HG02981 (cell line): Measurements from ENCODE around the gene PLB1.
"Not testable (repeated sequence)": the region's sequence is repeated elsewhere in the genome, so short reads cannot be mapped to it uniquely, and the experiment has no call there.

ENCODE experiments used
- ATAC-seq: cut with Tn5 transposase; IDR thresholded peaks from one replicate; pipeline ENCODE4 v1.9.1; 2021; ENCODE audit warnings: mild to moderate bottlenecking, moderate library complexity; ENCODE audit not compliant: unreplicated experiment

PLB1 gene

DNA sequence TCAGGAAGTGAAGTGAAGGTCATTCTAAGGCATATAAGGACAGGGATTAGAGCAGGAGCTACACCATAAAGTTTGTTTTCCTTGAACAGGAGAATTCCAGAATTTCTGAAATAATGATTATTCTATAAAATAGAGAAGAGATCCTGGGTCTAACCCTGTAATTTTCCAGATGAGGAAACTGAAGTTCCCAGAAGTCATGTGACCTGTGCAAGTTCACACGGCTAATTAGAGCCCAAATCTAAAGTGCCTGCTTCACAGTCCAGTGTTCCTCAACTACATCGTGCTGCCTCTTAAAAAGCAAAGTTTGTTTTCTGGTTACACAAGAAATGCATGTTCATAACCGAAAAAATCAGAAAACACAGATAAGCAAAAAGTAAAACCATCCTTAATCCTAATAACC is 34.9 kb downstream of the PLB1 start:
- ATAC-seq: no peak

GRCh38 chr2:28532399-28532798 is 36.5 kb downstream of the PLB1 start:
- no peak for ATAC-seq

DNA sequence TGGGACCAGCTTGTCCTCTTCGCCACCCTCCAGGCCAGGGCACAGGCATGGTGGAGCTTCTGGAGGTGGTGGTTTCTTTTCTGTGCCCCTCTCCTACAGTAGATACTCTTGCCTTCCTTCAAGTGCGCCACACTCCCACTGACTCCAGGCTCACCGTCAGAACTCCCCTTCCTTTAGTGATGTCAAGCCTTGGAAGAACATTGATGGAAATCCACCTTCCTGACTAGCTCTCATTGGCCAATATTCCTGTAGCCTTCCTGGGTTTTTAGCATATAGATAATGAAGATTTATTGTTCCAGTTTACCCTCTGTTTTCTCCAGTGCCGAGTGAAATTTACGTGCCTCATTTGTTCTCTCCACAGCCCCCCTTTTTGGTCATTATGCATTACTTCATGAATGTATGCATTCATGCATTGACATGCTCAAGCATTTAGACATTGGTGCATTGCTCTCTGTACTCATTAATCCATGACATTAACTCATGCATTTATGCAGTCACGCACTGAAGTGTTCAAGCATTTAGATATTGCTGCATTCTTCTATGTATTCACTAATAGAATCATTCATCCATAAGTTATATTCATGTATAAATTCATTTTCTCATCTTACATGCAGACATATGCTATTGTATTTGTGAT is 37.3 kb downstream of the PLB1 start:
- ATAC-seq: no peak

- no peak for ATAC-seq
Observed at GRCh38 chr2:28534817-28535216, 39.0 kb downstream of the PLB1 start.

GRCh38 chr2:28538134-28538533 is 42.3 kb downstream of the PLB1 start:
- ATAC-seq: no peak

- no peak for ATAC-seq
Observed at GRCh38 chr2:28538652-28539051, 42.8 kb downstream of the PLB1 start.

GRCh38 chr2:28539118-28539541 is 43.3 kb downstream of the PLB1 start:
- no peak for ATAC-seq

DNA sequence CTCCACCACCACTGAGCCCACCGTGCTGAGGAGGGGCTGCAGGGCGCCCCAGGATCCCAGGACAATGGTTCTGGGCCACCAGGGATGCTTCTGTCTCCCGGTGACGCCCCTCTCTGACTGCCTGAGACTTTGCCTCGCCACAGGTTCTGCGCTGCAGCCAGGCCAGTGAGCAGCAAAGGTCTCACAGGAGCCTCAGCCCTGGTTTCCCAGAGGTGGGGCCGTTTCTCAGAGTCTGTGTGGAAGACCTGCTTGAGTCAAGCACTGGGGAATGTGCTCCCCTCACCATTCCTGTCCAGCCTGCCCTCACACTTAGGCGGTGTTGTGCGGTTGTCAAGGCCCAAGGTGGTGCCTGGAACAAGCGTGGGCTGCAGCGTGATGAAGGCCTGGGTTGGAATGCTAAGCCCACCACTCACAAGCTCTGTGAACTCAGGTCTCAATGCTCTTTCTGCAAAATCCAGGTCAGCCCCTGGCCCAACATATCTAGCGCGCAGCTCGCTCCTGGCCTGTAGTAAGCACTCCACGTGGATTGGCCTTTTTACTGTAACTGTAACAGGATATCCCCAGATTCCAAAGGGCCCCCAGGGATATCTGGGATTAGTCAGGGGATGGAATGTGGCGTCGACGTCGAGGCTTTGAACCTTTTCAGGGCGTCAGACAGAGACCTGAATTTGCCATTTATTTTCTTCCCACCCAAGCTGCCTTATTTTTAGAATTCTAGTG is 47.6 kb downstream of the PLB1 start:
- ATAC-seq: no peak

DNA sequence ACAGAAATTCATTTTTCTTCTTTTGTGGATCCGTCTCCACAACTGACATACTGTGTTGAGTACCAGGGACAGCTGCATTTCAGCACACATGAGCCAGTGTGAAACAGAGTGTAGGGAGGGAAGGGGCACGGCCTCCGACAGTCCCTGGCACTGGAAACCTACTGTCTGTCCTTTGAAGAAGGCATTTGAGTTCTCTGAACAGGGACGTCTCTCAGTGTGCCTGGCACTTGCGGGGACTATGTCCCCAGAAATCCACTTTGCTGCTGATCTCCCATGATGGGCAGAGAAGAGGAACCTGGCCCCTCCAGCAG is 48.1 kb downstream of the PLB1 start:
- ATAC-seq: no peak

GRCh38 chr2:28544405-28544921 is 48.6 kb downstream of the PLB1 start:
- no peak for ATAC-seq

DNA sequence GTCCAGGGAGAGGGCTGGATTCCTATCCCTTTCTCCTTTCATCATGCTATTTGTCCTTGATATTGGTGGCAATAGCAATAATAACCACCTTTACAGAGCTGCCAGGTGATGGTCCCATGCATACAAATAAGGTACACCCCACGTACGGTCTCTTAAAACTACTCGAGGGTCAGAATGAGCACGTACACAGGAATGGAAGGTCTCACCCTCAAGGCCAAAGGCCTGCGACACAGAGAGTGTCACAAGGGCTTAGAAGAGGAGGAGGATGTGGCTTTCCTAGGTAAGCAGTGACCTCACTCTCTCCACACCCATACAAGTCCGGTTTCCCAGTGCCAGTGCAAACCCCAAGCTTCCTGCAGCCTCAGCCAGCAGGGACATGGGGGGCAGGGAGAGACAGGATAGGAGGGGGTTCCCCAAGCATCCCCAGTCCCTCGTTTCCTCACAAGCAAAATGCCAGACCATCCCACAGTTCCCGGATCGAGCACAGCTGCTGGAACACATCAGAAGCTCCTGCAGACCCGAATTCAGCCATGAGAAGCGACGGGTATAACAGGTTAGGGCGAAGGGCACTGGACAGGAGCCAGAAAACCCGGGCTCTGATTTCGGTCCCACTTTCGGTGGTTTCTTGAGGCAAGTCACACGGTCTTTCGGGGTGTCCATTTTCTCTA is 49.2 kb downstream of the PLB1 start:
- no peak for ATAC-seq

DNA sequence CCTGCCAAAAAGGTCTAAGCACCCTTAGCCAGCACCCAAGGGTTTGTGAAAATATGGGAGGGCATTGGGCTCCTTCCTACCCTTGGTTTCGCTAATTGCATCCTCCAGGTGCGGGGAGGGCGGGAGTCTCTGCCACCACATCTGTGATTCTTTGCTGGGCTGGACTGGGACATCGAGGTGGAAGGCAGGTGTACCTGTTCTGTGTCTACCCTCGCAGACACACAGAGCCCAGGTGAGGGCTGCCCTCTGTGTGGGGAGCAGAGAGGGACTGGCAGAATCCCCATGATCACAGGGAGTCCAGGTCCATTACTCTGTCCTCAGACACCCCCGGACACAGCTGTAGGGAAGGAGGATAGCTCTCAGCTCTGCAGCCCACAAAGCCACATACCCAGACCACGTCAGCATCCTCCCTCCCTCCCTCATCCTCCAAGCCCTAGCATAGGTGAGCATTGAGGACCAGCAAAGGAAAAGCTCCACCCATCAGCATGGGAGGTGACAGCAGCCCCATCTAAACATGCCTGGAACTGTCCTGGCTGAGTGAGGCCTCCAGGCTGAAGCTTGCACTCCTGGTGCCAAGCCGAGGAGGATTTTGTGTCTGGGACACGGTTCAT is 49.8 kb downstream of the PLB1 start:
- ATAC-seq: no peak

- no peak for ATAC-seq
Observed at GRCh38 chr2:28546242-28546641, 50.4 kb downstream of the PLB1 start.

DNA sequence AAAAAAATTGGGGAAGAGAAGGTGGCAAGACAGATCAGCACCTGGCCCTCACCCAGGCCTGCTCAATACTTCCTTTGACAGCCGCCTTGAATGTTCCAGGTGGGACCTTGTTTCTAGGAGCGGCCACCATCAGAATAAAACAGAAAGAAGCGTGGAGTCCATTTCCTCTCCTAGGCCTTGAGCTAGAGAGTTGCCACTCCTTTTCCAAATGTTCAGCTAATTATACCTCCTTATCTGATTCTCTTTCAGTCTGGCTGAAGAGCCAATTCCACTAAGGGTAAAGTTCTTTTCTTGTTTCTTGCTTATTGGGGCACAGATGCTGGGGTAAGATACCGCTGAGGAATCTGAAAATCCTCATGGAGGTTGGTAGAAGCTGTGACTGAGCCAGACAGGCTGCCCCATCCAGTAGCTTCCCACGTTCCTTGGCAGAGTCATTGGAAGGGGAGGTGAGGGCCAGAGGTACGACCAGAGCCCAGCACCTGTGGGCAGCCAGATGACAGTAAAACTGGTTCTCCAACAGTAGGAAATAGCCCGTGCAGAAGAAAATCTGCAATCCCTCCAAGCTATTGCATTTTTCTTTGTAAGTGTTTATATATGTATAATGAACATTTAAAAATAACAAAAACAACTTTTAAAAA is 51.5 kb downstream of the PLB1 start:
- ATAC-seq: no peak

- ATAC-seq: no peak
Observed at GRCh38 chr2:28547906-28548600, 52.2 kb downstream of the PLB1 start.

- not testable (repeated sequence) for ATAC-seq
Observed at GRCh38 chr2:28550345-28550744, 54.5 kb downstream of the PLB1 start.

GRCh38 chr2:28552045-28552823 is 56.4 kb downstream of the PLB1 start:
- ATAC-seq: no peak

DNA sequence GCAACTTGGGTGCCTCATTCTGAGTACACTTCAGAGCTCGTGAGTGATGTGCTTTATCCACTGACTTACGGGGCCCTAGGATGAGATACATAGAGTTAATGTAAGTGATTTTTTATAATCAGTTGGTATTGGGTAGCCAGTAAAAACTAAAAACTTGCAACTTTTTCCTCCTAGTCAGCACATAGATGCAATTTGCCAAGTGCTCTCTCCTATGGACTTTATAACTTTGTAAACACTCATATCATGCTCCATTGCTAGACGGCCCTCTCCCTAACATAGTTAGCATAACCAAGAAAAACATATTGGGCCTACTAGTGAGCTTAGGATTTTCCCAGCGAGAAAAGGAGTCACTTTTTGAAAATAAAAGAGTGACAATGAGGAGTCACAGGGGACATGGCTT is 60.4 kb downstream of the PLB1 start:
- no peak for ATAC-seq

DNA sequence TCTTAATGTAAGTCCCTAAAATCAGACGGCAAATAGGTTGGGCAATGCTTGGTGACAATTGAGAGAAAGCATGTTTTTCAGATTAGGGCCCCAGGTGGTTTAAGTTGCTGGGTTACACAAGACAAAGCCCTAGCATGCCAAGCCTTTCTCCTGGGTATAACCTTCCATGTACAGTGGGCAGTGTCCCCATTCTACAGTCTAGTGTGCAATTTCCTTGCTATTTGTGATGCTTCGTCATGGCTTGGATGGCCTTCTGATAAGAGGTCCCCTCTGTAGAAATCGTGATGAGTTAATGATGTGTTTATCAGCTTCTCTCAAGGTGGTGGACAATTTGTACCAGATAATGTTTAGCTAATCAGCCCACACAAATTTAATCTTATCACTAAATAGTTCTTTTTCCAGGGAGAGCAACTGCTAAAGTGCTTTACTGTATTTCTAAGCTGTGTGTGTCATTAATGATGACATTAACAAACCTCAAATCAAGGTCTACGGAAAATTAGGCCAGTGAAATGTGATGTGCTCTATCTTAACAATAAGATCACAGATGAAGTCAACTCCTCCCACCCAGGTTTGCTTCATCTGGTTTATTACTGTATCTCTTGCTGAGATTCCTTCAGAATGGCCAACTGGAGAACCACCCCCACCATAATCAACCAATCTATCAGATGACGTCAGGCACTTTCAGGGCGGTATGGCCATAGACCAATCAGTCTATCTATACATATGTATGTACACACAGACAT is 61.7 kb downstream of the PLB1 start:
- no peak for ATAC-seq
